Mucosa of stomach (tissue), 1 donor: ENCODE results near the gene ANKDD1B.

Experiments used
- H3K27me3 ChIP-seq: one replicate; pipeline ENCODE4 v1.7.0; 2013; ENCODE audit warnings: mild to moderate bottlenecking, low read length; ENCODE audit not compliant: control insufficient read depth, insufficient read depth
- H3K36me3 ChIP-seq: one replicate; pipeline ENCODE4 v1.7.0; 2013; ENCODE audit warnings: low read length; ENCODE audit not compliant: control insufficient read depth, insufficient read depth
- H3K4me1 ChIP-seq: one replicate; pipeline ENCODE4 v1.7.0; 2013; ENCODE audit warnings: mild to moderate bottlenecking, low read length; ENCODE audit not compliant: control insufficient read depth, insufficient read depth
- H3K4me3 ChIP-seq: one replicate; pipeline ENCODE4 v1.7.0; 2013; ENCODE audit warnings: low read length
- H3K9ac ChIP-seq: one replicate; pipeline ENCODE4 v1.7.0; 2013; ENCODE audit warnings: mild to moderate bottlenecking, low read length, moderate library complexity
- H3K9me3 ChIP-seq: one replicate; pipeline ENCODE4 v1.7.0; 2013; ENCODE audit warnings: mild to moderate bottlenecking, low read length, moderate library complexity; ENCODE audit not compliant: control insufficient read depth
- donor health status: Pancreatic carcinoma.

The ANKDD1B gene

GRCh38 chr5:75648712-75649111 is 37.5 kb downstream of the ANKDD1B start:
- Histone ChIP-seq H3K4me3 (no peak overlapping the region), H3K27me3 (no peaks in the 10 kb centered on the region), H3K36me3 (no peaks in the 10 kb centered on the region), H3K9ac (no peak overlapping the region), H3K9me3 (no peaks in the 10 kb centered on the region), H3K4me1 (peaks cover 9% of the 10 kb centered on the region)

- H3K9me3 ChIP-seq, result no peaks in the 10 kb centered on the region
- H3K36me3 ChIP-seq, result no peaks in the 10 kb centered on the region
- peaks cover 9% of the 10 kb centered on the region for H3K4me1 ChIP-seq
- no peak overlapping the region for H3K9ac ChIP-seq
- no peaks in the 10 kb centered on the region for H3K27me3 ChIP-seq
- no peak overlapping the region for H3K4me3 ChIP-seq
Measured at GRCh38 chr5:75651575-75652238, 40.5 kb downstream of the ANKDD1B start.

GRCh38 chr5:75653521-75653920 is 42.3 kb downstream of the ANKDD1B start:
- H3K36me3 ChIP-seq, result no peaks in the 10 kb centered on the region
- peaks cover 5% of the 10 kb centered on the region for H3K4me1 ChIP-seq
- H3K27me3 ChIP-seq, result no peaks in the 10 kb centered on the region
- H3K9me3 ChIP-seq, result no peaks in the 10 kb centered on the region
- no peak overlapping the region for H3K4me3 ChIP-seq
- H3K9ac ChIP-seq, result no peak overlapping the region

GRCh38 chr5:75654693-75655295 is 43.5 kb downstream of the ANKDD1B start:
- H3K27me3 ChIP-seq, result no peaks in the 10 kb centered on the region

GRCh38 chr5:75656311-75657003 is 45.2 kb downstream of the ANKDD1B start:
- Histone ChIP-seq H3K27me3 (no peaks in the 10 kb centered on the region), H3K9me3 (no peaks in the 10 kb centered on the region), H3K9ac (peak overlapping the region; percentile 70), H3K4me1 (no peaks in the 10 kb centered on the region), H3K36me3 (no peaks in the 10 kb centered on the region), H3K4me3 (peak overlapping the region; percentile 38)

More at GRCh38 chr5:75654693-75655295, 43.5 kb downstream of the ANKDD1B start:
- Histone ChIP-seq H3K9me3 (no peaks in the 10 kb centered on the region), H3K9ac (no peak overlapping the region), H3K36me3 (no peaks in the 10 kb centered on the region), H3K4me3 (no peak overlapping the region), H3K4me1 (no peaks in the 10 kb centered on the region)

GRCh38 chr5:75659791-75660450 is 48.7 kb downstream of the ANKDD1B start:
- Histone ChIP-seq H3K4me3 (no peak overlapping the region), H3K4me1 (no peaks in the 10 kb centered on the region), H3K36me3 (no peaks in the 10 kb centered on the region), H3K9me3 (no peaks in the 10 kb centered on the region), H3K9ac (no peak overlapping the region), H3K27me3 (no peaks in the 10 kb centered on the region)

GRCh38 chr5:75660678-75661465 is 49.6 kb downstream of the ANKDD1B start:
- Histone ChIP-seq H3K4me3 (no peak overlapping the region), H3K4me1 (no peaks in the 10 kb centered on the region)

GRCh38 chr5:75662061-75662460 is 50.8 kb downstream of the ANKDD1B start:
- no peaks in the 10 kb centered on the region for H3K9me3 ChIP-seq
- no peak overlapping the region for H3K4me3 ChIP-seq
- H3K9ac ChIP-seq, result no peak overlapping the region
- no peaks in the 10 kb centered on the region for H3K36me3 ChIP-seq
- H3K27me3 ChIP-seq, result no peaks in the 10 kb centered on the region
- no peaks in the 10 kb centered on the region for H3K4me1 ChIP-seq

More at GRCh38 chr5:75660678-75661465, 49.6 kb downstream of the ANKDD1B start:
- no peaks in the 10 kb centered on the region for H3K9me3 ChIP-seq
- no peaks in the 10 kb centered on the region for H3K36me3 ChIP-seq
- no peaks in the 10 kb centered on the region for H3K27me3 ChIP-seq
- H3K9ac ChIP-seq, result no peak overlapping the region

GRCh38 chr5:75663579-75664284 is 52.5 kb downstream of the ANKDD1B start:
- no peaks in the 10 kb centered on the region for H3K9me3 ChIP-seq
- H3K27me3 ChIP-seq, result no peaks in the 10 kb centered on the region
- H3K4me3 ChIP-seq, result no peak overlapping the region
- H3K9ac ChIP-seq, result no peak overlapping the region
- H3K4me1 ChIP-seq, result peaks cover 5% of the 10 kb centered on the region
- H3K36me3 ChIP-seq, result no peaks in the 10 kb centered on the region

- Histone ChIP-seq H3K27me3 (no peaks in the 10 kb centered on the region), H3K4me1 (peaks cover 8% of the 10 kb centered on the region), H3K36me3 (no peaks in the 10 kb centered on the region), H3K9me3 (no peaks in the 10 kb centered on the region), H3K9ac (no peak overlapping the region), H3K4me3 (no peak overlapping the region)
Measured at GRCh38 chr5:75664979-75665378, 53.7 kb downstream of the ANKDD1B start.

- no peaks in the 10 kb centered on the region for H3K9me3 ChIP-seq
- H3K4me3 ChIP-seq, result no peak overlapping the region
- peaks cover 8% of the 10 kb centered on the region for H3K4me1 ChIP-seq
- no peaks in the 10 kb centered on the region for H3K27me3 ChIP-seq
- no peak overlapping the region for H3K9ac ChIP-seq
- H3K36me3 ChIP-seq, result no peaks in the 10 kb centered on the region
Measured at GRCh38 chr5:75666801-75667200, 55.5 kb downstream of the ANKDD1B start.
